Measurements from ENCODE around the gene OGFR. TPM values are rescaled to one million over a fixed set of nuclear protein-coding genes. Genes with fewer than 3 reads are reported as not detected.

Gene OGFR
- total RNA-seq, 1 donor from 2014 or later: 79.2 TPM

GRCh38 chr20:62855120-62855519 lies 50.5 kb downstream of the OGFR start:
- intact Hi-C loops (cut with micrococcal nuclease): no loop called here

DNA sequence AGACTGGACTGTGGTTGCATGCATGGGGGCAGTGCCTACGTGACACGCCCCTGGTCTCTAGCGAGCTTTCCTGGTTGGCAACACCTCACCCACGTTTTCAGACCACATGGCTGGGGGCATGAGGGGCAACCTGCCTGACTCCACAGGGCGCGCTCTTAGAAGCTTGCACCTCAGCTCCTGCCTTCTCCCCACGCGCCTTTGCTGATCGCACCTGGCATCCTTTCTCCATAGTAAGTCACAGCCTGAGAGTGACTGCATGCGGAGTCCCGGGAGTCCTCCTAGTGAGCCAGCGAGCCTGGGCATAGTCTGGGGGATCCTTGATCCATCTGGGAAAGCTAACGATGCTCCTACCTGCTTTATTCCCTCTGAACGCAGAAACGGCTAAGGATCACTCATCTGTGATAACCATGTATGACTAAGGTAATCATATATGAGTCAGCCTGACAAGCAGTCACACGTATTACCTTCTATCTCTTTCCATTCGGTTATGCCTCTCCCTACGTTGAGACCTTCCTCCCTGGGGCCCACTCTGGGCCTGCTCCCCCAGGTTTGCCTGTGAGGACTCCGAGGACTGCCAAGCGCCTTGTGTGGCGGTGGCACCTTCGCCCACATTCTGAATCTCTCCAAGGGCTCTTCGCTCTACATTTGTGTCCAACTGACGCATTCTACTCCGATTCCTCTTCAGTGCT lies 52.4 kb downstream of the OGFR start:
- intact Hi-C loops (cut with micrococcal nuclease): no loop called here

DNA sequence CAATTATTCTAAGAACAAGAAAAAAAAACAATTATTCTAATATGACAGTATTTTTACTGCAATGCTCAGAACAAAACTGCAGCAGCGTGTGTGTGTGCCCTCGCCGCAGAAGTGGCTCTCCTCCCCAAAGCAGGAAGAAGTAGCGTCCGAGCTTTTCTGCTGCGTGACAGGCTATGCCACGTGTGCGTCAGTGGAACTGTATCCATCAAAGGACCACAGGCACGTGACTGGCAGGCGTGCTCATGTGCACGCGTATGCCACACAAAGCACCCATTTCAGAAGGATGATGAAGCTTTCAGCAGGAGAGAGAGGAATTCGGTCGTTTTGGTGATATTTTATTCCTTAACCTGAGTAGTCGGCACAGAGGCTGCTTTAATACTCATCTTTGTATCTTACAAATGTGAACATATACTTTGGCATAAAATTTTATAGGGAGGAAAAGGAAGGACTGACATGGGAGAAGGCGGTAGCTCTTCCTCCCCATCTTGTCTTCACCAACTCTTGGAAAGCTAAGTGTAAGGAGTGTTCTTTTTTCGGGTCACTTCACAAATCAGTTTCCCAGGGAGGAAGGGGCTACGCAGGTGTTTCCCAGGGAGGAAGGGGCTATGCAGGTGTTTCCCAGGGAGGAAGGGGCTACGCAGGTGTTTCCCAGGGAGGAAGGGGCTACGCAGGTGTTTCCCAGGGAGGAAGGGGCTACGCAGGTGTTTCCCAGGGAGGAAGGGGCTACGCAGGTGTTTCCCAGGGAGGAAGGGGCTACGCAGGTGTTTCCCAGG lies 53.6 kb downstream of the OGFR start:
- intact Hi-C loops (cut with micrococcal nuclease): no loop called here

GRCh38 chr20:62859721-62860120 lies 55.1 kb downstream of the OGFR start:
- intact Hi-C loops (cut with micrococcal nuclease): no loop called here

- intact Hi-C loops (cut with micrococcal nuclease): no loop called here
Measured at GRCh38 chr20:62860391-62860923, 55.8 kb downstream of the OGFR start.

DNA sequence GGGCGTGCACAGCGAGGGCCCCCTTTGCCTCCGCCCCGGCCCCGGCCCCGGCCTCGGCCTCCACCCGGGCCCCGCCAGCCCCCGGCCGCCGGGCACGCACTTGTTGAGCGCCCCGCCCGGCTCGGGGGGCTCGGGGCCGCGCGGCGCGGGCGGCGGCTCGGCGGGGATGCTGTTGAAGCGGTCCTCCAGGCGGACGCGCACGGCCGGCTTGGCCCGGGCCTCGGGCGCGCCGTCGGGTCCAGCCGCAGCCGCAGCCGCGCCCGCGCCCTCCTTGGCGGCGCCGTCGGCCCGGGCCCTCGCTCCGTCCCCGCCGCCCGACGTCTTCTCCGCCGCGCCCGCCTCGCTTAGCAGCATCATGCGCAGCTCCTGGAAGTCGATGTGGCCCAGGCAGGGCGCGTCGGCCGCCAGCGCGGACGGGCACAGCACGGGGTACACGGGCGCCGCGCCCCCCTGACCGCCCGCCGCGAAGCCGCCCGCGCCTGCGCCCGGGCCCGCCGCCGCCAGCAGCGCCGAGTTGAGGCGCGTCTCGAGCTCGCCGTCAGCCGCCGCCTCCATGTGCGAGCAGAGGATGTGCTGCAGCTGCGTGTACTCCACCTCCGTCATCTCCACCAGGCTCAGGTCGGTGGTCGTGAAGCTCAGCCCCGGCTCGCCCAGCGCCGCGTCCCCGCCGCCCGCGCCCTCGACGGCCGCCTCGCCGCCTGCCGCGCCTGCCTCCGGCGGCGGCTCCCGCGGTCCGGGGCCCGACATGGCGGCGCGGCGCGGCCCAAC lies 56.5 kb downstream of the OGFR start:
- intact Hi-C loops (cut with micrococcal nuclease): no loop called here

GRCh38 chr20:62861726-62862336 lies 57.2 kb downstream of the OGFR start, which contains the start of gene TCFL5:
Gene TCFL5 (minus strand): TSS chr20:62861822. CDS start chr20:62861670, 152 bp downstream.
- intact Hi-C loops (cut with micrococcal nuclease): loop anchor here (1.0 kb wide), 1 partner anchor 76 kb away; the partner anchor contains the start of gene GID8

Other genes with a start within 250 kb of the OGFR start
- 57.2 and 58.0 TPM in 2 replicates for gene SLCO4A1, start 162.3 kb upstream of the OGFR start, total RNA-seq
- gene NTSR1, start 96.0 kb upstream of the OGFR start, total RNA-seq: 0.23 and 0.34 TPM in 2 replicates
- 15.2 TPM in 2 replicates for gene MRGBP, start 8.4 kb upstream of the OGFR start, total RNA-seq
- gene COL9A3, start 12.2 kb downstream of the OGFR start, total RNA-seq: 0.89 and 1.1 TPM in 2 replicates
- gene TCFL5, start 57.0 kb downstream of the OGFR start, total RNA-seq: 7.2 and 7.5 TPM in 2 replicates
- gene DIDO1, start 121.7 kb downstream of the OGFR start, total RNA-seq: 69.7 and 72.8 TPM in 2 replicates
- 34.9 and 35.3 TPM in 2 replicates for gene GID8, start 133.3 kb downstream of the OGFR start, total RNA-seq
- gene SLC17A9, start 147.9 kb downstream of the OGFR start, total RNA-seq: 11.0 and 12.8 TPM in 2 replicates
- not detected in 2 replicates for gene BHLHE23, start 202.1 kb downstream of the OGFR start, total RNA-seq

Data from T-helper 2 cell treated with Interferon-gamma antibody and Interleukin-4, amounts not matched to agents 100 ng/mL and 5 ng/mL, for 36 hours (primary cell).